OCI-LY7 (cell line): ENCODE data around the gene EPS8L3.

Source experiments
- EZH2phosphoT487 ChIP-seq: fragments of 200-600 bp; sonication (generic); IDR thresholded peaks from 2 replicates; pipeline ENCODE4 v1.6.1; 2018; ENCODE audit warnings: low read depth, borderline replicate concordance, mild to moderate bottlenecking, mixed run types, antibody characterized with exemption, low read length, moderate library complexity, mixed read lengths
- TF ChIP-seq, protein P1 (sequence below): fragments of 200-600 bp; sonication (generic); conservative IDR thresholded peaks from 2 replicates; pipeline ENCODE4 v1.5.1; 2014; ENCODE audit warnings: mild to moderate bottlenecking, antibody characterized with exemption, low read length, moderate library complexity, mixed read lengths

DNA sequence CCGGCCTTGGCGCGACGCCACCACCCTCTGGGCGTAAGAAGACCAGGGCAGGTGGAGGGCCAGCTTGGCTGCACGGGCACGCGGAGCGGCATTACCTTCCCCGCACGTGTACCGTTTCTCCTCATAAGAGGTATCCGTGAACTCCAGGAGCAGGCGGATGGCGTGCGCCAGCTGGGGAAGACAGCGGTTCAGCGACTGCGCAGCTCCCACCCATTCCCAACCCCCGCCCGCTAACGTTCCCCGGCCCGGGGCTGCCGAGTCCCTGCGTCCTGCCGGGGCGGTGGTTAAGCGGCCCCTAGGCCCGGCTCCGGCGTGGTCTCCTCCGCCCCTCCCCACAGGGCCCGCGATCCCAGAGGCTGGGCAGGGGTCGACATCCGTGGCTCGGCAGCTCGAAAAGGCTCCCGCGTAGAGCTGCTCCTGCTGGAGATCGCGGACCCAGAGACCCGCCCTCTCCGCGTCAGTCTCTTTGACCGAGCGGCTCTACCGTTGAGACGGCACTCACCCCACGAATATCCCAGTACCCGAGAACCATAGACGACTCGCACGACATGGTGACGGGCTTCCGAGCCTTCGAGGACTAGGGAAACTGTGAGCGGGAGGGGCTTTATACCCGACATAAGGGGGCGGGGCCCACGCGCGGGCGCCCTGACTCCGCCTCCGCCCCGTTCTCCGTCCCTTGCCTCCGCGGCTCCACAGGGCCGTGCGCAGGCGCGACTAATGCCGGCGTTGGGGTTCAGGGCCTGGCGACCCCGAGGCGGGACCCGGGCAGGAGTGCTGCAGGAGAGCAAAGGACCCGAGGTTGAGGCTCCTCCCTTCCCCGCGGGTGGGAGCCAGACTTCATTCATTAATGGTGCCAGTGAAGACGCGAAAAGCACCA, 23.7 kb downstream of the EPS8L3 start:
- TF ChIP-seq, protein P1, sequence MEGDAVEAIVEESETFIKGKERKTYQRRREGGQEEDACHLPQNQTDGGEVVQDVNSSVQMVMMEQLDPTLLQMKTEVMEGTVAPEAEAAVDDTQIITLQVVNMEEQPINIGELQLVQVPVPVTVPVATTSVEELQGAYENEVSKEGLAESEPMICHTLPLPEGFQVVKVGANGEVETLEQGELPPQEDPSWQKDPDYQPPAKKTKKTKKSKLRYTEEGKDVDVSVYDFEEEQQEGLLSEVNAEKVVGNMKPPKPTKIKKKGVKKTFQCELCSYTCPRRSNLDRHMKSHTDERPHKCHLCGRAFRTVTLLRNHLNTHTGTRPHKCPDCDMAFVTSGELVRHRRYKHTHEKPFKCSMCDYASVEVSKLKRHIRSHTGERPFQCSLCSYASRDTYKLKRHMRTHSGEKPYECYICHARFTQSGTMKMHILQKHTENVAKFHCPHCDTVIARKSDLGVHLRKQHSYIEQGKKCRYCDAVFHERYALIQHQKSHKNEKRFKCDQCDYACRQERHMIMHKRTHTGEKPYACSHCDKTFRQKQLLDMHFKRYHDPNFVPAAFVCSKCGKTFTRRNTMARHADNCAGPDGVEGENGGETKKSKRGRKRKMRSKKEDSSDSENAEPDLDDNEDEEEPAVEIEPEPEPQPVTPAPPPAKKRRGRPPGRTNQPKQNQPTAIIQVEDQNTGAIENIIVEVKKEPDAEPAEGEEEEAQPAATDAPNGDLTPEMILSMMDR: no peak
- TF ChIP-seq EZH2phosphoT487: no peak
